ENCODE measurements around the gene BCS1L.

BCS1L gene, protein sequence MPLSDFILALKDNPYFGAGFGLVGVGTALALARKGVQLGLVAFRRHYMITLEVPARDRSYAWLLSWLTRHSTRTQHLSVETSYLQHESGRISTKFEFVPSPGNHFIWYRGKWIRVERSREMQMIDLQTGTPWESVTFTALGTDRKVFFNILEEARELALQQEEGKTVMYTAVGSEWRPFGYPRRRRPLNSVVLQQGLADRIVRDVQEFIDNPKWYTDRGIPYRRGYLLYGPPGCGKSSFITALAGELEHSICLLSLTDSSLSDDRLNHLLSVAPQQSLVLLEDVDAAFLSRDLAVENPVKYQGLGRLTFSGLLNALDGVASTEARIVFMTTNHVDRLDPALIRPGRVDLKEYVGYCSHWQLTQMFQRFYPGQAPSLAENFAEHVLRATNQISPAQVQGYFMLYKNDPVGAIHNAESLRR

DNA sequence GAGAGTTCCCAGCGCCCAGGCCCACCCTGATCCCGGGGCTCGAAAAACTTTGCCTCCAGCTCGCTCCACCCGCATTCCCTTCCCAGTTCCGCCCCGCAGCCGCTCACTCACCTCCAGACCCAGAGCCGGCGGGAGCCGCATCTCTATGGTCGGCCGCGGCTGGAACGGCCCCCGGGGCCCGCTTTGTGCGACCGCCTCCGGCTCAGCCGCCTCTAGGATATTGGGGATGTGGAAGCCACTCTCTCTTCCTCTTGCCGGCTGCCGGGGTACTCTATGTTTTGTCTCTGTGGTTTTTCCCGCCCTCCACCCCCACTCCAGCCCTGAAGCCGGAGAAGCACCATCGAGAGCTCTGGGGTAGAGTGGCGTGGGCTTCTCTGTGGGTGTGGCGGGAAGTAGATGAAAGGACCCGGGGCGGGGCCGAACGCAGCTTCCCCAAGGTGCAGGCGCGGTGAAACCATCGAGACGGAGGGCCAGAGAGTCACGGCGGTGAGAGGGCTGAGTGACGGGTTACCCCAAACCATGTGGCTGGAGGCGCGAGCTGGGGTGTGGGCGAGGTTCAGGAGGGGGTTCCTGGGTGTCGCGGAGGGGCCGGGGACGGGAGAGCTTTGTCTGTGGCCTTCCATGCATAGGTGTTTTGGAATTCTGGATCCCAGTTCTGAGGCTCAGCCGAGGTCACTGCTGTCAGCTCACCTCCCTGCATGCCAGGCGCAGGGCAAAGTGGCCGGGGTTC, at the start of gene BCS1L, which contains the start of gene ZNF142:
Gene BCS1L, plus strand, starts transcription at position 426 of the 730 bp plus-strand sequence. CDS start 1,305 bp downstream, outside the sequence.
Gene ZNF142, minus strand, starts transcription at position 366 of the 730 bp plus-strand sequence. CDS start 3,194 bp downstream, outside the sequence.
- peak within 1 kb of the TSS; percentile 71 for H3K27ac ChIP-seq
- no peak for TF ChIP-seq ZFX (IDR thresholded peaks at IDR 0.05; ENCODE audit: borderline replicate concordance)
- TF ChIP-seq, protein P1, sequence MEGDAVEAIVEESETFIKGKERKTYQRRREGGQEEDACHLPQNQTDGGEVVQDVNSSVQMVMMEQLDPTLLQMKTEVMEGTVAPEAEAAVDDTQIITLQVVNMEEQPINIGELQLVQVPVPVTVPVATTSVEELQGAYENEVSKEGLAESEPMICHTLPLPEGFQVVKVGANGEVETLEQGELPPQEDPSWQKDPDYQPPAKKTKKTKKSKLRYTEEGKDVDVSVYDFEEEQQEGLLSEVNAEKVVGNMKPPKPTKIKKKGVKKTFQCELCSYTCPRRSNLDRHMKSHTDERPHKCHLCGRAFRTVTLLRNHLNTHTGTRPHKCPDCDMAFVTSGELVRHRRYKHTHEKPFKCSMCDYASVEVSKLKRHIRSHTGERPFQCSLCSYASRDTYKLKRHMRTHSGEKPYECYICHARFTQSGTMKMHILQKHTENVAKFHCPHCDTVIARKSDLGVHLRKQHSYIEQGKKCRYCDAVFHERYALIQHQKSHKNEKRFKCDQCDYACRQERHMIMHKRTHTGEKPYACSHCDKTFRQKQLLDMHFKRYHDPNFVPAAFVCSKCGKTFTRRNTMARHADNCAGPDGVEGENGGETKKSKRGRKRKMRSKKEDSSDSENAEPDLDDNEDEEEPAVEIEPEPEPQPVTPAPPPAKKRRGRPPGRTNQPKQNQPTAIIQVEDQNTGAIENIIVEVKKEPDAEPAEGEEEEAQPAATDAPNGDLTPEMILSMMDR (IDR thresholded peaks at IDR 0.05): no peak

DNA sequence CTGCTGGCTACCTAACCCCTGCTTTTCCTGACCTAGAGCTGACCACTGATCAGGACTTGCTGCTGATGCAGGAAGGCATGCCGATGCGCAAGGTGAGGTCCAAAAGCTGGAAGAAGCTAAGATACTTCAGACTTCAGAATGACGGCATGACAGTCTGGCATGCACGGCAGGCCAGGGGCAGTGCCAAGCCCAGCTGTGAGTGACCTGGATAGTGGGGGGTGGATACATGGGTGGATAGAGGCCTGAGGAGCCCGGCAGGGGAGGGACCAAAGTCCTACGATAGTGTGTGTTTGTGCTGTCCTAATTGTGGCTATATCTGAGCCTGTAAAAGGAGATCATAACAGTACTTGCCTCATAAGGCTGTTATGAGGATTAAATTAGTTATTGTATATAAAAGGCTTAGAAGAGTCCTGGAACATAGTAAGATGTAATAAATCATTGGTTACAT, 43.6 kb upstream of the BCS1L start:
- TF ChIP-seq ZFX (IDR thresholded peaks at IDR 0.05; ENCODE audit: borderline replicate concordance): no peak
- TF ChIP-seq, protein P1 (IDR thresholded peaks at IDR 0.05): no peak
- no peak overlapping the region for H3K27ac ChIP-seq

DNA sequence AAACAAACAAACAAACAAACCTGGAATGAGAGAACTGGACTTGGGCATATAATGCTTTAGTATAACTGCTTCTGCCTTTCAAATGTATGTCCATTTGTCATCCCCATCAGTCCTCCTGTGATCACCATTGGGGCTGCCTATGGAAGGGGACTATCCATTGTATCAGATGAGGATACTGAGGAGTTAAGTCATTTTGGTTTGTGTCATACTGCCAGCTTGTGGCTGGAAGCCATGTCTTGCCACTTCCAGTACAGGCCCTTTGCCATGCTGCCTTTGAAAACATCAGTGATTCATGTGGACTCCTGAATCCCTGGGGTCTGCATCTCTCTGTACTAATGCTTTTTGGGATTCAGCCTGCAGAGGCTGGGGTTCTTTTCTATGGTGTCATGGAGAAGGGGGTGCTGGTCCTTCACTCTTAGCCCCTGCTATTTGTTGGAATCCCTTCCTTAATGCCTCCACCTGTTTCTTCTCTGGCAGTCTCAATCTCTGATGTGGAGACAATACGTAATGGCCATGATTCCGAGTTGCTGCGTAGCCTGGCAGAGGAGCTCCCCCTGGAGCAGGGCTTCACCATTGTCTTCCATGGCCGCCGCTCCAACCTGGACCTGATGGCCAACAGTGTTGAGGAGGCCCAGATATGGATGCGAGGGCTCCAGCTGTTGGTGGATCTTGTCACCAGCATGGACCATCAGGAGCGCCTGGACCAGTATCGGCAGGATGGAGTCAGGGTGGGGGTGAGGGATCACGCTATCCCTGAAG, 41.2 kb upstream of the BCS1L start:
- TF ChIP-seq ZFX (IDR thresholded peaks at IDR 0.05; ENCODE audit: borderline replicate concordance): no peak
- TF ChIP-seq, protein P1 (IDR thresholded peaks at IDR 0.05): peak; percentile 32
- no peak overlapping the region for H3K27ac ChIP-seq

DNA sequence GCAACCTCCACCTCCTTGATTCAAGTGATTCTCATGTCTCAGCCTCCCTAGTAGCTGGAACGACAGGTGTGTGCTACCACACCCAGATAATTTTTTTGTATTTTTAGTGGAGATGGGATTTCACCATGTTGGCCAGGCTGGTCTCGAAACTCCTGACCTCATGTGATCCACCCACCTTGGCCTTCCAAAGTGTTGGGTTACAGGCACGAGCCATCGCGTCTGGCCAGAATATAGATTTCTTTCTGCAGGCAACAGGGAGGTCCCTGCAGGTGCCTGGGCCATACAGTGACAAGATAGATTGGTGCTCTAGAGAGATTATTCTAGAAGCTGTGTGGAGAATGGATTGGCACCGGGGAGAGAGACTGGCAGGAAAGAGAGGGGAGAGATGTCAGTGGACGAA, 38.5 kb upstream of the BCS1L start:
- TF ChIP-seq, protein P1 (IDR thresholded peaks at IDR 0.05): no peak
- no peak for TF ChIP-seq ZFX (IDR thresholded peaks at IDR 0.05; ENCODE audit: borderline replicate concordance)
- H3K27ac ChIP-seq: no peak overlapping the region

DNA sequence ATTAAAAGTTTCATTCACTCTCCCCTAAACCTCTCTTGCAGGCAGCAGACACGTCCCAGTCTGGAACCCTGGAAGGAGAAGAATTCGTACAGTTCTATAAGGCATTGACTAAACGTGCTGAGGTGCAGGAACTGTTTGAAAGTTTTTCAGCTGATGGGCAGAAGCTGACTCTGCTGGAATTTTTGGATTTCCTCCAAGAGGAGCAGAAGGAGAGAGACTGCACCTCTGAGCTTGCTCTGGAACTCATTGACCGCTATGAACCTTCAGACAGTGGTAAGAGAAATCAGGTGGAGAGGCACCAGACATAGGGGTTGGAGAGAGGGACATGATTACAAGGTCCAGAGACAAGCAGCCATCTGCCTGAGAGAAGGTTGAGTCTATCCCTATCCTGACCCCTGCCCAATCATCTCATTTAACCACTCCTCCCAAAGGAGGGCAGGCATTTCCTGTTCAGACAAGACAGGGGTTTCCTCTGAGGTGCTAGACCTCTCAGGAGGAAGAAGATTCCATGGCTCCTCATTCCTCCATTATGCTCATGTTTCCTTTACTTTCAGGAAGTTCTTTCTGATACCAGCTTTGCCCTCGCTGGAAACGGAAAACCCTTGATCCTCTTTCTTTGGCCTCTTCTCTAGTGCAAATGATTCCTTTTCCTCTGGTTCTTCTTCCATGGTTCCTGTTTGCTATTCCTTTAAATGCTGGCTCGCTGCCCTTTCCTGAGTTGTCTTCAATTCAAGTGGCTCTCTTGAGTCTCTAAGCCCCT, 36.7 kb upstream of the BCS1L start:
- H3K27ac ChIP-seq: no peak overlapping the region
- TF ChIP-seq, protein P1 (IDR thresholded peaks at IDR 0.05): no peak
- TF ChIP-seq ZFX (IDR thresholded peaks at IDR 0.05; ENCODE audit: borderline replicate concordance): no peak

DNA sequence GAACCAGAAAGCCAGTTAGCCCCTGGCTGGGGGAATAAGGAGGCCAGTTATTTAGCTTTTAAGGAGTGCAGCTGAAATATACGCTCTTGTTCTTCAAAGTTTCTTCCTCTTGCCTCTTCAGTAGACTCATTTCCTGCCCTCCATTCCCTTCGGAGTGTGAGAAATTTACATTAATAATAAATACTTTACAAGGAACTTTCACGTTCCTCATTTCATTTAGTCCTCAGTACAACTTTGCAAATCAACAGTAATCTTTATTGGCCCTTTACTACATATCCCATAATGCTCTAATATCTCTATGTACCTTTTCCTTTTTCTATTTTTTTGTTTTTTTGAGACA, 36.1 kb upstream of the BCS1L start:
- TF ChIP-seq, protein P1 (IDR thresholded peaks at IDR 0.05): no peak
- TF ChIP-seq ZFX (IDR thresholded peaks at IDR 0.05; ENCODE audit: borderline replicate concordance): no peak
- H3K27ac ChIP-seq: no peak overlapping the region

All from 22Rv1 (cell line).